ENCODE measurements around the gene PRTN3. TPM values are rescaled to one million over a fixed set of nuclear protein-coding genes. Genes with fewer than 3 reads are reported as not detected.

Gene PRTN3
- total RNA-seq, 2 donors from 2014 or later, result not detected

GRCh38 chr19:801861-802497 lies 38.8 kb upstream of the PRTN3 start:
- Mint-ChIP-seq H3K27me3 (ENCODE audit: insufficient read depth) (no peaks in the 10 kb centered on the region), H3K4me1 (peaks cover 22% of the 10 kb centered on the region), H3K4me3 (peak overlapping the region; percentile 22), H3K36me3 (ENCODE audit: low read depth) (peaks cover 60% of the 10 kb centered on the region), H3K9me3 (no peaks in the 10 kb centered on the region), H3K27ac (peak overlapping the region; percentile 72)
- peaks cover 27% of the 10 kb centered on the region for H3K4me1 ChIP-seq (ENCODE audit: control insufficient read depth, insufficient read depth, low read length)
- H3K9ac ChIP-seq (ENCODE audit: extremely low read depth, low read length, poor library complexity, severe bottlenecking), result peak overlapping the region; percentile 44
- peak overlapping the region; percentile 93 for H3K4me3 ChIP-seq (ENCODE audit: low read length)
- H3K27ac ChIP-seq (ENCODE audit: low read depth, low read length), result peak overlapping the region; percentile 84
- no peaks in the 10 kb centered on the region for H3K9me3 ChIP-seq (ENCODE audit: control insufficient read depth, low read length)
- peaks cover 77% of the 10 kb centered on the region for H3K36me3 ChIP-seq (ENCODE audit: control insufficient read depth, insufficient read depth, low read length)
- H3K27me3 ChIP-seq (ENCODE audit: control insufficient read depth, insufficient read depth, low read length, poor library complexity, severe bottlenecking), result no peaks in the 10 kb centered on the region
- WGBS, 2 experiments (ENCODE audit: insufficient coverage in 1 of 2, insufficient read length in 1 of 2), result 87 to 96% methylated on average over 11 to 22 of the region's 23 CpGs
- no peak for DNase-seq
- TF ChIP-seq CTCF (conservative IDR thresholded peaks at IDR 0.05), result no peak

GRCh38 chr19:802498-803098 lies 38.2 kb upstream of the PRTN3 start:
- Histone ChIP-seq H3K27ac (ENCODE audit: low read depth, low read length) (peak overlapping the region; percentile 84), H3K4me1 (ENCODE audit: control insufficient read depth, insufficient read depth, low read length) (peaks cover 27% of the 10 kb centered on the region), H3K9ac (ENCODE audit: extremely low read depth, low read length, poor library complexity, severe bottlenecking) (peak overlapping the region; percentile 44), H3K27me3 (ENCODE audit: control insufficient read depth, insufficient read depth, low read length, poor library complexity, severe bottlenecking) (no peaks in the 10 kb centered on the region), H3K9me3 (ENCODE audit: control insufficient read depth, low read length) (no peaks in the 10 kb centered on the region), H3K4me3 (ENCODE audit: low read length) (no peak overlapping the region), H3K36me3 (ENCODE audit: control insufficient read depth, insufficient read depth, low read length) (peaks cover 83% of the 10 kb centered on the region)
- Mint-ChIP-seq H3K4me3 (no peak overlapping the region), H3K27me3 (ENCODE audit: insufficient read depth) (no peaks in the 10 kb centered on the region), H3K9me3 (no peaks in the 10 kb centered on the region), H3K27ac (peak overlapping the region; percentile 87), H3K4me1 (peaks cover 22% of the 10 kb centered on the region), H3K36me3 (ENCODE audit: low read depth) (peaks cover 67% of the 10 kb centered on the region)
- no peak for DNase-seq
- 85 to 93% methylated on average over 20 to 28 of the region's 28 CpGs for WGBS, 2 experiments (ENCODE audit: insufficient coverage in 1 of 2, insufficient read length in 1 of 2)
- no peak for TF ChIP-seq CTCF (conservative IDR thresholded peaks at IDR 0.05)

GRCh38 chr19:803099-803561 lies 37.7 kb upstream of the PRTN3 start:
- peak overlapping the region; percentile 87 for H3K27ac Mint-ChIP-seq
- H3K4me1 Mint-ChIP-seq, result peaks cover 22% of the 10 kb centered on the region
- DNase-seq, result no peak
- peaks cover 88% of the 10 kb centered on the region for H3K36me3 ChIP-seq (ENCODE audit: control insufficient read depth, insufficient read depth, low read length)
- no peaks in the 10 kb centered on the region for H3K27me3 Mint-ChIP-seq (ENCODE audit: insufficient read depth)
- no peaks in the 10 kb centered on the region for H3K9me3 ChIP-seq (ENCODE audit: control insufficient read depth, low read length)
- WGBS, 2 experiments (ENCODE audit: insufficient coverage in 1 of 2, insufficient read length in 1 of 2), result 95 to 100% methylated on average over 6 to 17 of the region's 17 CpGs
- H3K27me3 ChIP-seq (ENCODE audit: control insufficient read depth, insufficient read depth, low read length, poor library complexity, severe bottlenecking), result no peaks in the 10 kb centered on the region
- TF ChIP-seq CTCF (conservative IDR thresholded peaks at IDR 0.05), result no peak
- H3K4me3 ChIP-seq (ENCODE audit: low read length), result no peak overlapping the region
- H3K27ac ChIP-seq (ENCODE audit: low read depth, low read length), result peak overlapping the region; percentile 84
- H3K9me3 Mint-ChIP-seq, result no peaks in the 10 kb centered on the region
- no peak overlapping the region for H3K9ac ChIP-seq (ENCODE audit: extremely low read depth, low read length, poor library complexity, severe bottlenecking)
- H3K4me1 ChIP-seq (ENCODE audit: control insufficient read depth, insufficient read depth, low read length), result peaks cover 27% of the 10 kb centered on the region
- peaks cover 72% of the 10 kb centered on the region for H3K36me3 Mint-ChIP-seq (ENCODE audit: low read depth)
- no peak overlapping the region for H3K4me3 Mint-ChIP-seq
